Common myeloid progenitor, CD34-positive (primary cell): ENCODE data around the gene ZNF134.
A peak's percentile ranks its signal among the peaks of the same experiment; 100 is the strongest.

Experiments used
- CTCF ChIA-PET: fragments of 350-600 bp; sonication (Branson Sonifier 250); formaldehyde crosslinking; loops from one replicate; lab custom pipeline; 2021; ENCODE audit warnings: antibody characterized with exemption; lab: Charles Lee
- POLR2A ChIA-PET: fragments of 350-600 bp; sonication (Branson Sonifier 250); formaldehyde crosslinking; loops from one replicate; lab custom pipeline; 2021; ENCODE audit warnings: antibody characterized with exemption; lab: Charles Lee
- DNase-seq, 3 donors: peaks; one replicate each; pipeline versions ENCODE4 v3.0.0 to v3.0.0-alpha.2; 2013
- H3K27ac ChIP-seq, 2 experiments: 1 replicate in 1 of 2; 2 replicates in 1 of 2; pipeline ENCODE4 v1.7.0; 2013; ENCODE audit warnings: inconsistent platforms in 2 of 2, low read length in 2 of 2, mild to moderate bottlenecking in 2 of 2, low read depth in 1 of 2, moderate library complexity in 1 of 2; ENCODE audit not compliant: severe bottlenecking in 2 of 2, insufficient read depth in 1 of 2, poor library complexity in 1 of 2
- H3K27me3 ChIP-seq, 5 experiments: replicated peaks in 2 of 5; 1 replicate in 3 of 5; 2 replicates in 2 of 5; pipeline versions ENCODE4 v1.6.1 to v1.7.0; 2013; ENCODE audit warnings: low read length in 4 of 5, mild to moderate bottlenecking in 2 of 5, moderate library complexity in 2 of 5, inconsistent platforms in 1 of 5; ENCODE audit not compliant: insufficient read depth in 5 of 5, control insufficient read depth in 4 of 5
- H3K36me3 ChIP-seq, 4 experiments: 1 replicate in 2 of 4; 2 replicates in 2 of 4; pipeline versions ENCODE4 v1.6.1 to v1.7.0; 2013; ENCODE audit warnings: low read length in 3 of 4, control low read depth in 1 of 4, mild to moderate bottlenecking in 1 of 4; ENCODE audit not compliant: control insufficient read depth in 4 of 4, insufficient read depth in 4 of 4
- H3K4me1 ChIP-seq, 4 experiments: 1 replicate in 3 of 4; 2 replicates in 1 of 4; pipeline versions ENCODE4 v1.6.1 to v1.7.1; 2013; ENCODE audit warnings: low read length in 3 of 4, mild to moderate bottlenecking in 3 of 4, control low read depth in 1 of 4, inconsistent platforms in 1 of 4, moderate library complexity in 1 of 4; ENCODE audit not compliant: control insufficient read depth in 4 of 4, insufficient read depth in 4 of 4; ENCODE audit errors: control extremely low read depth in 1 of 4
- H3K4me3 ChIP-seq, 7 experiments: 1 replicate in 4 of 7; 2 replicates in 3 of 7; pipeline versions ENCODE4 v1.5.1 to v1.7.0; 2013; ENCODE audit warnings: mild to moderate bottlenecking in 7 of 7, low read length in 6 of 7, moderate library complexity in 6 of 7, inconsistent platforms in 2 of 7, low read depth in 2 of 7, control low read depth in 1 of 7; ENCODE audit not compliant: insufficient read depth in 4 of 7, control insufficient read depth in 1 of 7; ENCODE audit errors: extremely low read depth in 1 of 7
- H3K9me3 ChIP-seq, 5 experiments: 1 replicate in 4 of 5; 2 replicates in 1 of 5; pipeline versions ENCODE4 v1.6.1 to v1.7.1; 2013; ENCODE audit warnings: low read length in 4 of 5, mild to moderate bottlenecking in 2 of 5, inconsistent platforms in 1 of 5, low read depth in 1 of 5, moderate library complexity in 1 of 5; ENCODE audit not compliant: control insufficient read depth in 4 of 5, insufficient read depth in 2 of 5; ENCODE audit errors: control extremely low read depth in 1 of 5
- WGBS: methylation state at CpG from one replicate; pipeline ENCODE4 v1.1.5; 2013; ENCODE audit not compliant: insufficient coverage; 5-methylcytosine and 5-hydroxymethylcytosine counted together

The ZNF134 gene

DNA sequence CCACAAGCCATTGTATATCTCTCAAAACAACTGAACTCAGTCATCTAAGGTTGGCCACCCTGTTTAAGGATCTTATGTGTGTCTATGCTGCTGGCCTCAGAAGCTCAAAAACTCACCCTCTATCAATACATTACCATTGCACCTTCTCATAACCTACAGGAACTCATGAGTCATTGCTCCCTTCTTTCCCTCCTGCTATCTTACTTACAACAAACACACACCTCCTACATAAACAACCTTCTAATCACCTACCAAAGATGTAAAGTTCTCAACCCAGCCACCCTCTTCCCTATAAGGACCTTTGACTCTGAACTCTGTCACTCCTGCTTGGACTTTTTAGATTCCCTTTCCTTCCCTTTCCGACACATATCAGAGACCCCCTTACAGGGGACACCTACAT is 41.4 kb downstream of the ZNF134 start:
- Histone ChIP-seq H3K36me3 (no peaks in the 10 kb centered on the region), H3K27me3 (peaks cover 0 to 11% (median 4%) of the 10 kb centered on the region in 5 experiments), H3K4me3 (no peak overlapping the region), H3K4me1 (peaks cover 0 to 14% (median 5%) of the 10 kb centered on the region in 4 experiments), H3K27ac (no peak overlapping the region), H3K9me3 (peaks cover 0 to 28% (median 11%) of the 10 kb centered on the region in 5 experiments)
- POLR2A ChIA-PET: no interaction called here
- CTCF ChIA-PET: interaction anchor here (1.0 to 1.4 kb wide), 3 partner anchors 10 to 37 kb away, joined by 3 to 4 read pairs (median 4); no protein-coding TSS in a partner anchor
- no CpG with 5 or more reads among the region's 1 CpG for WGBS
- DNase-seq: no peak

DNA sequence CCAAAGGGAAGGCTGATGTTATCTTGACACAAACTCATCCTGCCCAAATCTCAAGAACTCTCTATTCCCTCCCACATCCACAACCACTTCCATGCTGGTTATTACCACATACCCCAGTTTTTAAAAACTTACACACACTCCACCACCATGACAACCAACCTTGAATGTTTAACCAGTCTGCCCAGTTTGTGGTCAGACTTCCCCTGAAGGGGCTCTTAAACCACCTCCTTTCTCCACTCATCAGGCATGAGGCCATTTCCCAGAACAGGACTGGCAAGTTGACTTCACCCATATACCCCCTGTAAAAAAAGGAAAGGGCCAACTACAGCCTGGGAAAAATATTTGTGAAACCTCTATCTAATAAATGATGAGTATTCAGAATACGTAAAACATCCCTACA is 42.3 kb downstream of the ZNF134 start:
- DNase-seq: no peak
- ChIA-PET CTCF (no interaction called here), POLR2A (no interaction called here)
- no CpG with 5 or more reads among the region's 1 CpG for WGBS
- Histone ChIP-seq H3K27ac (no peak overlapping the region), H3K9me3 (peaks cover 0 to 28% (median 11%) of the 10 kb centered on the region in 5 experiments), H3K4me1 (peaks cover 0 to 7% (median under 1%) of the 10 kb centered on the region in 4 experiments), H3K27me3 (peaks cover 0 to 16% (median 9%) of the 10 kb centered on the region in 5 experiments), H3K36me3 (no peaks in the 10 kb centered on the region), H3K4me3 (no peak overlapping the region)

DNA sequence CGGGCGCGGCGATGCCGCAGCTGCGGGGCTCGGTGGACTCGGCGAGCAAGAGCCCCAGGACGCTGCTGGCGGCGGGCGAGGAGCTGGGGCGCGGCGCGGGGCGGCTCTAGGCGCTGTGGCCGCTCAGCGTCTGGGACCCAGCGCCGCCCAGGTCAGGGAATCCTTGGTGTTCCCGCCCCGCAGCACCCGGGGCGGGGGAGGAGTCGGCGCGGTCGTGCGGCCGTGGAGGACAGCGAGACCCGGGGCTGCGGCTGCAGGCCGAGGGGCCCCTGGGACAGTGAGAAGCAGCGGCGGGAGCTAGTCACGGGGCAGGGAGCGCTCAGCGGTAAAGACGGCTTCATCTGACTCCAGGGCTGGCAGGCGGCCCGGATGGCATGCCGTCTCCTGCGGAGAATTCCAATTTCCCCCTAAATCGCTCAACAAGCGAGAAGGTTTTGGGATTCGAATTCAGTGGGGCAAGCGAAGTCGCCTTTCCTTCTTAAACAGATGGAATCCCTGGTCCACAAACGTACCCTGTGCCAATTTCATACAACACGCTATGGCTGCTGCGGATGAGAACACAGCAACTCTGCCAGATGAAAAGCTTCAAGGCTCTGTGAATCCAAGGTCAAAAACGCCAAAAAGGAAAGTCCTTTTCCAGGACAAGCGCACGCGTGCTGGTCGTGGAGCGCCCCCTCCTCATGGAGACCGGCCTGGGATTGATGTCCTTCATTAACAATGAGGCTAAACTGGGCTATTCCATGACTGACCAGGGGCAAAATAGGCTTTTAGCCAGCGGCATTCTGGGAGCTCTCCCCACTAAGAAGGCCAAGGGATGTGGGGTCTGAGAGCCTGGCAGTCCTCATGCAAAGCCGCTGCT is 50.5 kb downstream of the ZNF134 start:
- Histone ChIP-seq H3K27me3 (peaks cover 2 to 38% (median 13%) of the 10 kb centered on the region in 5 experiments), H3K4me3 (peak overlapping the region; percentile 16 to 73 (median 59)), H3K4me1 (peaks cover 0 to 13% (median 10%) of the 10 kb centered on the region in 4 experiments), H3K36me3 (no peaks in the 10 kb centered on the region), H3K27ac (no peak overlapping the region), H3K9me3 (no peaks in the 10 kb centered on the region)
- POLR2A ChIA-PET: interaction anchor here (1.3 kb wide), 1 partner anchor 17 kb away, joined by 4 read pairs; the partner anchor contains the start of gene ZNF551
- DNase-seq: peak; percentile 11 to 61 (median 43)
- WGBS: 4% methylated on average over 62 of the region's 64 CpGs
- CTCF ChIA-PET: interaction anchor here (0.6 kb wide), 1 partner anchor 8 kb away, joined by 3 read pairs; no protein-coding TSS in a partner anchor

DNA sequence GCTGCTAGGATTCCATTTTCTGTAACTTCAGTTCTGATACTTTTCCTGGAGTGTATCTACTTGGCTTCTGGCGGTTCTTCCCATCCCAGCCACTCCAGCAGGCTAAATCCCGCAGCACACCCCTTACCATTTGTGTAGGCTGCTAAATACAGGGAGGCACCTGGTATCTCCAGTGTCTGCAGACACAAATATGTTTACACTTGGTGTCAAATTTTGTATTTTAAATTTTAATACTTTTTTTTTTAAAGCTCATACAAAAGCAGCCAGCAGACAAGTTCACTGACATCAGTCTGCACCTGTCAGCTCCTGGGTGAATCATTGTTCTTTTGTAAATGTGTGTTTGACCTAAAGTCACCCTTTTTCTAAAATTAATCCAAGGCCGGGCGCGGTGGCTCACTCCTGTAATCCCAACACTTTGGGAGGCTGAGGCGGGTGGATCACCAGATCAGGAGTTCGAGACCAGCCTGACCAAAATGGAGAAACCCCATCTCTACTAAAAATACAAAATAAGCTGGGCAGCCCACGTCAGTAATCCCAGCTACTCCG is 51.3 kb downstream of the ZNF134 start:
- no peaks in the 10 kb centered on the region for H3K9me3 ChIP-seq
- no peak overlapping the region for H3K27ac ChIP-seq
- H3K36me3 ChIP-seq: no peaks in the 10 kb centered on the region
- ChIA-PET POLR2A (interaction anchor here (1.3 kb wide), 1 partner anchor 16 kb away, joined by 4 read pairs; the partner anchor contains the start of gene ZNF551), CTCF (interaction anchor here (1.0 kb wide), 1 partner anchor 17 kb away, joined by 5 read pairs; the partner anchor contains the start of gene ZNF551)
- no peak for DNase-seq
- H3K4me1 ChIP-seq: peaks cover 0 to 13% (median 10%) of the 10 kb centered on the region in 4 experiments
- 100% methylated on average over 3 of the region's 9 CpGs for WGBS
- no peak overlapping the region for H3K4me3 ChIP-seq
- peaks cover 2 to 33% (median 11%) of the 10 kb centered on the region in 5 experiments for H3K27me3 ChIP-seq

DNA sequence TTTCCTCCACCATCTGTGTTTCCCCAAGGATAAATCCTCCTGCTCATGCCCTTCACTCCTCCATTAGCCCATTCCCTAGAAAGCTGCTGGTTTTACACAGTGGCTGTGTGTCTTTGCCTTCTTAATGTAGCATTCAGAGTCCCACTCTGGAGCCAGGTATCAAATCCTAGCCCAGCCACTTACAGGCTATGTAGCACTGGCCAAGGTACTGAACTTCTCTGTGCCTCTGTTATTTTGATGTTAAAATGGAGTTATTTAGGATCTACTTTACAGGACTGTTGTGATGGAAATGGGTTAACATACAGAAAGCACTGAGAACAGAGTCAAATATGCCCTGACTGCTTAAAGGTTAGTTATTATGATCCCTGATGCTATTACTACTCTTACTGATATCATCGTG is 53.2 kb downstream of the ZNF134 start:
- no peak overlapping the region for H3K27ac ChIP-seq
- ChIA-PET POLR2A (no interaction called here), CTCF (no interaction called here)
- no peak overlapping the region for H3K4me3 ChIP-seq
- H3K4me1 ChIP-seq: peaks cover 0 to 13% (median 10%) of the 10 kb centered on the region in 4 experiments
- peaks cover 2 to 28% (median 6%) of the 10 kb centered on the region in 5 experiments for H3K27me3 ChIP-seq
- H3K36me3 ChIP-seq: no peaks in the 10 kb centered on the region
- H3K9me3 ChIP-seq: no peaks in the 10 kb centered on the region
- no peak for DNase-seq
- WGBS: 100% methylated on average over 1 of the region's 1 CpG

DNA sequence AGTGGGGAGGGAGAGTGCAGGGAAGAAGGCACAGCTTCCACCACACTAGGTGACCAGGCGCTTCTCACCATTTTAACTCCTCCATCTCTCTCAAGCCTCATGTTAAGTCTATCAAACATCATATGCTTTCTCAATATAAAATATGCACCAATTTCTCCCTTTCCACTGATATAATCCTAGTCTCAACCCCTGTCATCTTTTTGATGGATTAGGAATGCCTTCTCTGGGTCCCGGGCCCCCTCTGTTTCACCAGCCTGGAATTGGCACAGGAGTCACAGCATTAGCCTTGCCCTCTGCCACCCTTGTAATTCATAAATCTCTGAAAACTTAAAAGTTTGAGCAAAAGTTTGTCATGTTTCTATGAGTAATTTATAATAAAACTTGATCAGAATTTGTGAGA is 54.6 kb downstream of the ZNF134 start, which contains the start of gene ZSCAN4:
Gene ZSCAN4 (plus strand): TSS at position 301 of the 400 bp plus-strand sequence. CDS start 7,211 bp downstream, outside the sequence.
- WGBS: 100% methylated on average over 1 of the region's 2 CpGs
- no peak for DNase-seq
- ChIA-PET POLR2A (no interaction called here), CTCF (no interaction called here)
- Histone ChIP-seq H3K27ac (no peak within 1 kb of the TSS), H3K4me1 (peaks cover 0 to 13% (median 10%) of the 10 kb centered on the region in 4 experiments), H3K4me3 (no peak within 1 kb of the TSS), H3K27me3 (peaks cover 2 to 26% (median 6%) of the 10 kb centered on the region in 5 experiments), H3K9me3 (no peaks in the 10 kb centered on the region), H3K36me3 (no peaks in the 10 kb centered on the region)
